GM10266 (cell line): ENCODE measurements around the gene TUBB4A.
A peak's percentile ranks its signal among the peaks of the same experiment; 100 is the strongest.

Experiments used
- DNase-seq: peaks from one replicate; pipeline ENCODE4 v3.0.0; 2012; ENCODE audit errors: extremely low spot score
- TF ChIP-seq, protein P1 (sequence below): IDR thresholded peaks from 2 replicates; pipeline ENCODE4 v1.5.1; 2012; ENCODE audit warnings: mild to moderate bottlenecking, low read depth; ENCODE audit not compliant: control insufficient read depth, insufficient read depth; ENCODE audit errors: missing control alignments

Gene TUBB4A

DNA sequence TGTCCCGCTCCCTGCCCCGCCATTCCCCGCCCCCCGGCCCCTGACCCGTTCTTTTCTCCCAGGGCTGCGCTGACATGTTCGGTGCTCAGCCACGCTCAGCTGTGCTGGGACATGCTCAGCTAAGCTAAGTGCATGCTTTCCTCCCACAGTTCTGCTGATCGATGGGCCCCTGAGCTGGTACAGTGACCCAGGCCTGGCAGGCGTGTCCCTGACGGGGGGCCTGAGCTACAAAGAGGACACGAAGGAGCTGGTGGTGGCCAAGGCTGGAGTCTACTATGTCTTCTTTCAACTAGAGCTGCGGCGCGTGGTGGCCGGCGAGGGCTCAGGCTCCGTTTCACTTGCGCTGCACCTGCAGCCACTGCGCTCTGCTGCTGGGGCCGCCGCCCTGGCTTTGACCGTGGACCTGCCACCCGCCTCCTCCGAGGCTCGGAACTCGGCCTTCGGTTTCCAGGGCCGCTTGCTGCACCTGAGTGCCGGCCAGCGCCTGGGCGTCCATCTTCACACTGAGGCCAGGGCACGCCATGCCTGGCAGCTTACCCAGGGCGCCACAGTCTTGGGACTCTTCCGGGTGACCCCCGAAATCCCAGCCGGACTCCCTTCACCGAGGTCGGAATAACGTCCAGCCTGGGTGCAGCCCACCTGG is 32.5 kb upstream of the TUBB4A start:
- TF ChIP-seq, protein P1, sequence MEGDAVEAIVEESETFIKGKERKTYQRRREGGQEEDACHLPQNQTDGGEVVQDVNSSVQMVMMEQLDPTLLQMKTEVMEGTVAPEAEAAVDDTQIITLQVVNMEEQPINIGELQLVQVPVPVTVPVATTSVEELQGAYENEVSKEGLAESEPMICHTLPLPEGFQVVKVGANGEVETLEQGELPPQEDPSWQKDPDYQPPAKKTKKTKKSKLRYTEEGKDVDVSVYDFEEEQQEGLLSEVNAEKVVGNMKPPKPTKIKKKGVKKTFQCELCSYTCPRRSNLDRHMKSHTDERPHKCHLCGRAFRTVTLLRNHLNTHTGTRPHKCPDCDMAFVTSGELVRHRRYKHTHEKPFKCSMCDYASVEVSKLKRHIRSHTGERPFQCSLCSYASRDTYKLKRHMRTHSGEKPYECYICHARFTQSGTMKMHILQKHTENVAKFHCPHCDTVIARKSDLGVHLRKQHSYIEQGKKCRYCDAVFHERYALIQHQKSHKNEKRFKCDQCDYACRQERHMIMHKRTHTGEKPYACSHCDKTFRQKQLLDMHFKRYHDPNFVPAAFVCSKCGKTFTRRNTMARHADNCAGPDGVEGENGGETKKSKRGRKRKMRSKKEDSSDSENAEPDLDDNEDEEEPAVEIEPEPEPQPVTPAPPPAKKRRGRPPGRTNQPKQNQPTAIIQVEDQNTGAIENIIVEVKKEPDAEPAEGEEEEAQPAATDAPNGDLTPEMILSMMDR = no peak
- no peak for DNase-seq

DNA sequence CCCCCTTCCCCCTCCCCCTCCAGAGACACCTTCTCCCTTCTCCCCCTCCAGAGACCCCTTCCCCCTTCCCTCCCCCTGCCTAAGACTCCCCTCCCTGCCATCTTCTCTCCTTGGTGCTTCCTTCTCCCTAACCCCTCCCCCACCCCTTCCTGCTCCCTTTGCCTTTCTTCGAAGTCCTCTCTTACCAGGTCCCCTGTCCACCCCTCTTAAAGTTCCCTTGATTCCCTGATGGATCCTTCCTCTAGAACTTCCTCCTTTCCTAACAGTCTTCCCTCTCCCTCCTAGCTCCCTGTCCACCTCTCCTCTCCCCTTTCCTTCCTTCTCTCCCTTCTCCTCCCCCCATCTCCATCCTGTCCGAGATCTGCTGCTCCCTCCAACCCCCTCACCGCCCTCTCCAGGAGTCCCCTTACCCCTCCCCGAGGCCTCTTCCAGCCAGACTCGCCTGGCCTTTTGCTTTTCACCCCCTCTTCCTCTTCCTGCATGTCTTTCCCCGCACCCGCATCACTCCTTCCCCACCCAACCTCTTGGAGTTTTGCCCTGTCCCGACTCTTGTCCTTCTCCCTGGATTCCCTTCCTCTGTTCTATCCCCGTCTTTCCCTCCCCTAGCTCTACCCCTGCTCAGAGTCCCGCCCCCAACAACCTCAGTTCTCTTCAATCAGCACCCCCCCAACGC is 31.8 kb upstream of the TUBB4A start:
- TF ChIP-seq, protein P1 = no peak
- DNase-seq = no peak

GRCh38 chr19:6533000-6533328 is 30.9 kb upstream of the TUBB4A start:
- no peak for DNase-seq
- TF ChIP-seq, protein P1 = no peak

DNA sequence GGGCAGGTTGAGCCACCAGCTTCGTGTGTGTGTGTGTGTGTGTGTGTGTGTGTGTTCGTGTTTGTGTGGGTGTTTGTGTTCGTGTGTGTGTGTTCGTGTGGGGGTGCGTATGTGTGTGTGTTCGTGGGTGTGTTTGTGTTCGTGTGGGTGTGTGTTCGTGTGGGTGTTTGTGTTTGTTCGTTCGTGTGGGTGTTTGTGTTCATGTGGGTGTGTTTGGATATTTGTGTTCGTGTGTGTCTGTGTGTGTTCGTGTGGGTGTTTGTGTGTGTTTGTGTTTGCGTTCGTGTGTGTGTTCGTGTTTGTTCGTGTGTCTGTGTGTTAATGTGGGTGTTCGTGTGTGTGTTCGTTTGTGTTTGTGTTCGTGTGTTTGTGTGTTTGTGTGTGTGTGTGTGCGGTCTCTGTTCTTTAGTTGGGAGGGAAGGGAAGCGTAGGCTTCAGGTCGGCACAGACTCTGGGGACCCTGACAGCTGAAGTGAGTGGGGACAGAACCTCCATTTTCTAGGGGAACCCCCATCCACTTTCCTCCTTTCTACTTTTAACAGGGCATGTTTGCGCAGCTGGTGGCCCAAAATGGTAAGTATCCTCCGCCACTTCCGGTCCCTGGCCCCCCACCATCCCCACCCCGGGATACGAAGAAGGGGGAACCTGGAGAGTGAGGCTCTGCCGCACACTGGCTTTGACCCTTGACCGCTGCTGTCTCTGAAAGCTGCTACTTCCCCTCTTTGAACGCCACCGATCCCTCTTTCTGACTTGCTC is 30.3 kb upstream of the TUBB4A start:
- peak; percentile 85 for DNase-seq
- TF ChIP-seq, protein P1 = no peak

DNA sequence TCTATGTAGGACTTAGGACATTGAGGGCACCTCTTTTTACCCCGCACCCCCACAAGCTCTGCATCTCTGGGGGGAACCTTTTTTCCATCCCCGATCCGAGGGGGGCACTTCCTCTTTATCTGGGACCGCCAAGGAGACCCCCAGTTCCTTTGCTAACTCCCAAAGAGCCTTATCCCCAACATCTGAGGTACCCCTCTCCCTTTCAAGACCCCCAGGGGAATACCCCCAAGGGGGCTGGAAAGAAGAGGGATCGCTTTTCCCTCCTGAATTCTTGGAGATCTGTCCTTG is 29.8 kb upstream of the TUBB4A start:
- TF ChIP-seq, protein P1 = no peak
- no peak for DNase-seq

DNA sequence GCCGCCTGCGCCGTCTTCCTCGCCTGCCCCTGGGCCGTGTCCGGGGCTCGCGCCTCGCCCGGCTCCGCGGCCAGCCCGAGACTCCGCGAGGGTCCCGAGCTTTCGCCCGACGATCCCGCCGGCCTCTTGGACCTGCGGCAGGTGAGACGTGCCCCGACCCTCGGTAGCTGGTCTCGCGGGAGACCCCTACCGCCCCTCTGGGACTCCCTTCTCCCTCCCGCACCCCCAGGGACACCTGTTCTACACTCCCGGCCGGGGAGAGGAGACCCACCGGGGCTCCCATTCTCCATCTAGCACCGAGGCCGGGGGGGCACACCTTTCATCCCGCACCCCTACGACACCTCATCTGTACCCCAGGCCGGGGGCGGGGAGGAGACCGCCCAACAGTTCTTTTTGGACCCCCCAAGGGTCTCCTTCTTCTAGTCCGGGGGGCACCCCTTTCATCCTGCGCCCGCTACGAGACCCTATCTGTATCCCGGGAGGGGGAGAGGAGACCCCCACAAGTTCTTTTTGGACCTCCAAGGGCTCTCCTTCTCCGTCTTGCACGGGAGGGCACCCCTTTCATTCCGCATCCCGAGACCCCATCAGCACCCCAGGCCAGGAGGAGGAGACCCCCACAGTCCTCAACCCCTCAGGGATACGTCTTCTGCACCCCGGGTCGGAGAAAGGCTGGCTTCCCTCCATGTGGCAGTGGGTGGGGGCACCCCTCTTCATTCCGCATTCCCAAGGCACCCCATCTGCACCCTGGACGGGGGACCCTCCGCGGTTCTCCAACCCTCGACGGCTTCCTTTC is 29.2 kb upstream of the TUBB4A start:
- no peak for DNase-seq
- TF ChIP-seq, protein P1 = no peak
